HG03039 (cell line): Measurements from ENCODE around the gene CES3.
A peak's percentile ranks its signal among the peaks of the same experiment; 100 is the strongest.
"Not testable (repeated sequence)": the region's sequence is repeated elsewhere in the genome, so short reads cannot be mapped to it uniquely, and the experiment has no call there.

Experiments used
- ATAC-seq: cut with Tn5 transposase; IDR thresholded peaks from one replicate; pipeline ENCODE4 v1.9.1; 2021; ENCODE audit warnings: mild to moderate bottlenecking, moderate library complexity; ENCODE audit not compliant: unreplicated experiment

CES3 gene

DNA sequence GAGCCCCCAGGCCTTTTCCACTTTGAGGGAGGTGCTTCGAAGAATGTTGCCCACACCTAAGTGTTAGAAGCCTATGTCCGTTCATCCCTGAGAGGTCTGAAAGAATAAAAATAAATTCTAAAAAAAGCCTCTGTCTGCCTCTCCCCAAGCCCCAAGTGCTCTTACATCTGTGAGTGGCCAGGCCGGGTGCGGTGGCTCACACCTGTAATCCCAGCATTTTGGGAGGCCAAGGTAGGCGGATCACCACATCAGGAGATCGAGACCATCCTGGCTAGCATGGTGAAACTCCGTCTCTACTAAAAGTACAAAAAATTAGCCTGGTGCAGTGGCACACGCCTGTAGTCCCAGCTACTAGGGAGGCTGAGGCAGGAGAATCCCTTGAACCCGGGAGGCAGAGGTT, 16.1 kb upstream of the CES3 start:
- not testable (repeated sequence) for ATAC-seq

DNA sequence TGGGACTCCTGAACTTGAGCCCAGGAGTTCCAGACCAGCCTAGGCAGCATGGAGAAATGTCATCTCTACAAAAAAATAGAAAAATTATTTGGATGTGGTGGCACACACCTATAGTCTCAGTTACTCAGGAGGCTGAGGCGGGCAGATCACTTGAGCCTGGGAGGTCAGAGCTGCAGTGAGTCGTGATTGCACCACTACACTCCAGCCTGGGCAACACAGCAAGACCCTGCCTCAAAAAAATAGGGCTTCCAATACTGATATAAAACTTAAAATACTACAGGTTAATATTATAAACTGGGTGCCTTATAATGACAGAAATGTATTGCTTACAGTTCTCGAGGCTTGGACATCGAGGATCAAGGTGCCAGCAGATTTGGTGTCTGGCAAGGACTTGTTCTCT, 15.1 kb upstream of the CES3 start:
- ATAC-seq, result no peak

DNA sequence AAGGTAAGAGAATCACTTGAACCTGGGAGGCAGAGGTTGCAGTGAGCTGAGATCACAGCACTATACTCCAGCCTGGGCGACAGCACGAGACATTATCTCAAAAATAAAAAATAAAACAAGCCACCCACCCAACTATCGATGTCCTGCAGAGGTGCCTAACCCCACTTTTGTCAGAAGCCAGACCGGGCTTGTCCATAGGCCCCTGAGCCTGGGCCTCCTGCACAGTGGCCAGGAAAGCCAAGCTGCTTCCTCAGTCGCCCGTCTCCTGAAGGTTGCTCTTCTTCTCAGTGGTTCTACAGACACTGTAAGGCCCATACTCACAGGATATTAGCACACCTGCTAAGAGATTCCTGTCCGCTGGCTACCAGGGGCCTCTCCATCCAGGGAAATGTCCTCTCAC, 14.5 kb upstream of the CES3 start:
- no peak for ATAC-seq

DNA sequence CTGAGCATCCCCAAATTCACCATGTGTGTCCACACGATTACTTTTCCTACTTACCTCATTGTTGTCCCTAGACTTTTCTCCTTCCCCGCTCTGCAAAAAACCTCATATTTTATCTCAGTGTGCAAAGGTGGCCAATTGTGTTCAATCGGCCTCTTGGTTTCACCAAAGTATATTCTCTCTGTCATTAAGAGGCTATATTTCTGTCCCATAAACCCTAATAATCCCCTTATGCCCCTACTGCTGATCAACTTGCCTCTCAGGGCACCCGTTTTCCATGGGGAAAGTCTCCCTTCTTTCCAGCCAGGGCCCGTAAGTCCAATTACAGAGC, 14.1 kb upstream of the CES3 start:
- ATAC-seq, result no peak

DNA sequence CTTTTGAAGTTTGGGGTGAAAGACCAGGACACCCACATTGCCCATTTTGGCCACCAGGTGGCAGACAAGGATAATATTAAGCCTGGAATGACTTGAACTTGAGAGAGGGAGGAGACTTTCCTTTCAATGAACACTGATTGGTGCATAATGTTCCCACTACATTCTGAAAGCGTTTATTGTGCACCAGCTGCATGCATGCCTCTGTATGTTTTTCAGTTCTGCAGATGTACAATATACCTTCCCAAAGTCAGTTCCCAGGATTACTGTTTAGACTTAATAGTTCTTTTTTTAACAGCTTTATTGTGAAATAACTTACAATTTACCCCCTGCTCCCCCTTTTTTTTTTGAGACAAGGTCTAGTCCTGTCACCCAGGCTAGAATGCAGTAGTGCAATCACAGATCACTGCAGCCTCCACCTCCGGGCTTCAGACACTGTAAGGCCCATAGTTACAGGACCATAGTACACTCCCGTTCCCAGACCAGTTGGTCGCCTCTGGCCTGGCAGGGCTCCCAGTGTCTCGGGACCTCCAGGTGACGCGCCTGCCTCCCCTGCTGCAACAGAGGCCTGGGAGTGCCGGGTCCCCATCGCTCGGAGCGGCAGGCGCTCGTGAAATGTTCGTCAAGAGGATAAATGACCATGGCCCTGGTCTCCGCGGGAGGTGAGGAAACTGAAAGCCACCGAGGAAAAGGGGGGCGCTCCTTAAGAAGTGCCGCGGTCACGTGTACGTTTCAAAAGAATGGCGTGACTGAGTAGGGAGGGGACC, 13.6 kb upstream of the CES3 start:
- peak; percentile 45 for ATAC-seq

DNA sequence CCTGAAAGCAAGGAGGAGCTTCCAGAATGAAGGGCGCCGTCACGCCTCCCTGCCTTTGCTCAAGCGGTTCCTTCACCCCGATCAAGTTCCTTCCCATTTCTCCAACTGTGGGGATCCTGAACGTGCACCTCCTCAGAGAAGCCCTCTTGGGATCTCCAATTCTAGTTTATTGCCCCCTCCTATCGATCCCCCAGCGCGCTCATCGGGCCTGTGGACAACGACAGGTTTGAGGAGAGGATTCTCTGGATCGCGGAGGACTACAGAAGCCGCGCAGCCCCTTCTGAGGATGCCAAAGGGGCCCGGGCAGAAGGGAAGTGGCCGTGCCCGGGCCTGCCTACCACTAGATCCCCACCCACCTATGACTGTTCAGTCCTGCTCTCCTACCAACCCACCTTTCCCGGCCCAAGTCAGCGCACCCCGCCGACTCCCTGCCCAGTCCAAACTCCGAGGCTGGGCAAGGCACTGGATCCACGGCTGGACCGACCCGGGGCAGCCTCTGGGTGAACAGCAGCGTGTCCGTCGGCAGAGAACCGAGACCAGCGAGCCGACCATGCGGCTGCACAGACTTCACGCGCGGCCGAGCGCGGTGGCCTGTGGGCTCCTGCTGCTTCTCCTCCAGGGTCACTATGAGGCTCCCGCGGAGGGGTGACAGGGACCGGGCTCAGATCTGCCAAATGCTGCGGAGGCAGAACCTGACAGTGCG, 12.8 kb upstream of the CES3 start:
- no peak for ATAC-seq

DNA sequence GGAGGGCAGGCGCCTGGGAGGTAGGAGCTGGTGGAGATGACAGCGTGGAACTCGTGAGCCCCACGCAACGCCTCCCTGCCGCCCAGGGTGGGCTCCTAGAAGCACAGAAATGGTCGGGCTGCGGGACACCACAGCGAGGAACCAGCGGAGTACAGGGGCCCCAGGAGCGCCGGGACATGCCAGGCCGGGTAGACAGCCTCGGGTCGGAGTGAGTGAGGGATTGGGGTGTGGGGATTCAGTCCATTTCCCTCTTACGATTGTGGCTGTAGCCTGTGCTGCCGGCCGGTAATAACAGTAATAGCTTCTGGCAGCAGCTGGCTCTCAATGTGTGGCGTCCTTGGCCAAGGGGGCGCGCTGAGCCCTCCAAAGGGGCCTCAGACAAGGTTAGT, 12.2 kb upstream of the CES3 start:
- ATAC-seq, result no peak

DNA sequence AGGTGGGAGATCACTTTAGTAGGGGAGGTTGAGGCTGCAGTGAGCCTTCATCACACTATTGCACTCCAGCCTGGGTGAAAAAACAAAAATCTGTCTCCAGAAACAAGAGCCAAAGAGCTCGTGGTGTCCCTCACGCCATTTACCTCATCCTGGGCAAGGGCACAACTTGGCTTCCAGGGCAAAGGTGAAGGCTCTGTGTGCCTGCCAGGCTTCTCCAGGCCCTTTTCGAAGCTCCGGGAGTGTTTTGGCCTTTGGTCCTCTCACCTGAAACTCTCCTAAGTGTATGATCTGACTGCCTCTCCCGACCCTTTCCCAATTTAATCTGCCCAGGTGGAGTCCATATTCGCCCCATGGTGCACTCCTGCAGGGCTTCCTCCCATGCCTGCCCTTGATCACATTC, 11.6 kb upstream of the CES3 start:
- no peak for ATAC-seq

DNA sequence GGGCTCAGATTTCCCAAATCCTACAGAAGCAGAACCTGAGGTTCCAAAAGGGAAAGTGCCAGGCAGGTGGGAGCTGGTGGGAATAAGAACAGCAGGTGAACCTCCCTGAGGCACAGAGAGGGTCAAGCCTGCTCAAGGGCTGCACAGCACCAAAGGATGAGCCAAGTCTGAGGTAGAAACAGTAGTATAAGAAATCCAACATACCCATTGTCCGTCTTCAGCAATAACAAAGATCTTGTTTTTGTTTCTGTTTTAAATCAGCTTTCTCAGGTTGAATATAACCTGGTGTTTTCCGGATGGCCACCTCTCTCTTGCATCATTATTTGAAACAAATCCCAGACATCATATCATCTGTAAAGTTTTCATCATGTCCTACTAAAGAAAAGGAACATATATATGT, 10.6 kb upstream of the CES3 start:
- no peak for ATAC-seq

DNA sequence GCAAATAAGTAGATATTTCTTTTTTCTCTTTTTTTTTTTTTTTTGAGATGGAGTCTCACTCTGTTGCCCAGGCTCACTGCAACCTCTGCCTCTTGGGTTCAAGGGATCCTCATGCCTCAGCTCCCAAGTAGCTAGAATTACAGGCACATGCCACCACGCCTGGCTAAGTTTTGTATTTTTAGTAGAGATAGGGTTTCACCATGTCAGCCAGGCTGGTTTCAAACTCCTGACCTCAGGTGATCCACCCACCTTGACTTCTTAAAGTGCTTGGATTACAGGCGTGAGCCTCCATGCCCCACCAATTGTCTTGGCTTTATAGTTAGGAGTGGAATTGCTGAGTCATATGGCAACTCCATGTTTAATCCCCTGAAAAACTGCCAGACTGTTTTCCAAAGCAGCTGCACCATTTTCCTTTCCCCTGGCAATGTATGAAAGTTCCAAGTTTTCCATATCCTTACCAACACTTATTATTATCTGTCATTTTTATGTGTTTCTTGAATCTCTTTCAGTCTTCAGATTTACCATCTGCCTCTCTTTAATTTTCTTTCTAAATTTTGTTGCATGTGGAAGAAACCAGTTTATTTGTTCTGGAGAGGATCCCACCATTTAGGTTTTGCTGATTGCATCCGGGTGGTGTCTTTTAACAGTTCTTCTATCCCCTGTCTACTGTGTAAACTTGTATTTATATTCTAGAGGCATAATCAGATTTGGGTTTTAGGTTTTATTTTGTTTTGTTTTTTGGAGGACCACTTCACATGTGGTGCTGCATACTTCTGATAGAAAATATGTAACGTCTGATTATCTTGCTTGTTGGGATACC, 9.9 kb upstream of the CES3 start:
- no peak for ATAC-seq

DNA sequence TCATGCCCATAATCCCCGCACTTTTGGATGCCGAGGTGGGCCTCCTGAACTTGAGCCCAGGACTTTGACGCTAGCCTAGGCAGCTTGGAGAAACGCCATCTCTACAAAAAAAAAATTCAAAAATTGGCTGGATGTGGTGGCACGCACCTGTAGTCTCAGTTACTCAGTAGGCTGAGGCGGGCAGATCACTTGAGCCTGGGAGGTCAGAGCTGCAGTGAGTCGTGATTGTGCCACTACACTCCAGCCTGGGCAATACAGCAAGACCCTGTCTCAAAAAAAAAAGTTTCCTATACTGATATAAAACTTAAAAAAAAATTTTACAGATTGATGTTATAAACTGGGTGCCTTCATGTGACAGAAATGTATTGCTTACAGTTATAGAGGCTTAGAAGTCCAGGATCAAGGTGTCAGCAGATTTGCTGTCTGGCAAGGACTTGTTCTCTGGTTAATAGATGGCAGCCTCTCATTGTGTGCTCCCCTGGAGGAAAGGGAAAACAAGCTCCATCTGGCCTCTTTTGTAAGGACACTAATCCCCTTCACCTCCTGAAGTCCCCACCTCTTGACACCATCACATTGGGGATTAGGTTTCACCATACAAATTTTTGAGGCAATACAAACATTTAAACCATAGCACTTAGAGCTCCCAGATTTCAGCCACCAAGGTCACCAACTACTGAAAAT, 8.5 kb upstream of the CES3 start:
- no peak for ATAC-seq

DNA sequence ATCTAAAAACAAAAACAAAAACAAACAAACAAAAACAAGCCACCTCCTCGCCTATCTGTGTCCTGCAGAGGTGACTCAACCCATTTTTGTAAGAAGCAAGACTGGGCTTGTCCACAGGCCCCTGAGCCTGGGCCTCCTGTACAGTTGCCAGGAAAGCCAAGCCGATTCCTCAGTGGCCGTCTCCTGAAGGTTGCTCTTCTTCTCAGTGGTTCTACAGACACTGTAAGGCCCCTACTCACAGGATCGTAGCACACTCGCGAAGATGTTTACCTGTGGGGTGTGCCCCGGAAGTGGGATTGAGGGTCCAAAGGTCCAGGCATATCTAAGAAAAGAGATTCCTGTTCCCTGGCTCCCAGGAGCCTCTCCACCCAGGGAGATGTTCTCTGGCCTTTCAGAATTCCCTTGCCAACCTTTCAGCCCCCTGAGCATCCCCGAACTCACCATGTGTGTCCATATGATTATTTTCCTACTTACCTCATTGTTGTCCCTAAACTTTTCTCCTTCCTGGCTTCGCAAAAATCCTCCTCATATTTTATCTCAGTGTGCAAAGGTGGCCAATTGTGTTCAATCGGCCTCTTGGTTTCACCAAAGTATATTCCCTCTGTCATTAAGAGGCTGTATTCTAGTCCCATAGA, 7.5 kb upstream of the CES3 start:
- no peak for ATAC-seq

DNA sequence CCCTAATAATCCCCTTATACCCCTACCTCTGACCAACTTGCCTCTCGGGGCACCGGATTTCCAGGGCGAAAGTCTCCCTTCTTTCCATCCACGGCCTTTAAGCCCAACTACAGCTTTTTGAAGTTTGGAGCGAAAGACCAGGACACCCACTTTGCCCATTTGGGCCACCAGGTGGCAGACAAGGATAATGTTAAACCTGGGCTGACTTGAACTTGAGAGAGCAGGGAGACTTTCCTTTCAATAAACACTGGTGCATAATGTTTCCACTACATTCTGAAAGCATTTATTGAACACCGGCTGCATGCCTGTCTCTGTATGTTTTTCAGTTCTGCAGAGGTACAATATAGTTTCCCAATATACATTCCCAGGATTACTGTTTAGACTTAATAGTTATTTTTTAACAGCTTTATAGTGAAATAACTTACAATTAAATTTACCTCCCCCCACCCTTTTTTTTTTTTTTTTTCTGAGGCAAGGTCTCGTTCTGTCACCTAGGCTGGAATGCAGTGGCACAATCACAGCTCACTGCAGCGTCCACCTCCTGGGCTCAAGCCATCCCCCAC, 6.9 kb upstream of the CES3 start:
- ATAC-seq, result no peak

DNA sequence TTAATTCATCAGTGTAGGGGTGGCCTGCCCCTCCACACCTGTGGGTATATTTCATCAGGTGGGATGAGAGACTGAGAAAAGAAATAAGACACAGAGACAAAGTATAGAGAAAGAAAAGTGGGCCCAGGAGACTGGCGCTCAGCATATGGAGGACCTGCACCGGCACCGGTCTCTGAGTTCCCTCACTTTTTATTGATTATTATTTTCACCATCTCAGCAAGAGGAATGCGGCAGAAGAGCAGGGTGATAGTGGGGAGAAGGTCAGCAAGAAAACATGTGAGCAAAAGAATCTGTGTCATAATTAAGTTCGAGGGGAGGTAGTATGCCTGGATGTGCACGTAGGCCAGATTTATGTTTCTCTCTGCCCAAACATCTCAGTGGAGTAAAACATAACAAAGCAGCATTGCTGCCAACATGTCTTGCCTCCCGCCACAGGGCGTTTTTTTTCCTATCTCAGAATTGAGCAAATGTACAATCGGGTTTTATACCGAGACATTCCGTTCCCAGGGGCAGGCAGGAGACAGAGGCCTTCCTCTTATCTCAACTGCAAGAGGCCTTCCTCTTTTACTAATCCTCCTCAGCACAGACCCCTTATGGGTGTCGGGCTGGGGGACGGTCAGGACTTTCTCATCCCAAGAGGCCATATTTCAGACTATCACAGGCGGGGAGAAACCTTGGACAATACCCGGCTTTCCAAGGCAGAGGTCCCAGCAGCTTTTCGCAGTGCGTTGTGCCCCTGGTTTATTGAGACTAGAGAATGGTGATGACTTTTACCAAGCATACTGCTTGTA, 5.5 kb upstream of the CES3 start:
- not testable (repeated sequence) for ATAC-seq

DNA sequence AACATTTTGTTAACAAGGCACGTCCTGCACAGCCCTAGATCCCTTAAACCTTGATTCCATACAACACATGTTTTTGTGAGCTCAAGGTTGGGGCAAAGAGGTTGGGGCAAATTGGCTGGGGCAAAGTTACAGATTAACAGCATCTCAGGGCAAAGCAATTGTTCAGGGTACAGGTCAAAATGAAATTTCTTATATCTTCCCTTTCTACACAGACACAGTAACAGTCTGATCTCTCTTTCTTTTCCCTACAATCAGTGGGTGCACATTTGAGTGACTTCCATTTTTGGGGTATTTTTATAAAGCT, 5.0 kb upstream of the CES3 start:
- ATAC-seq, result not testable (repeated sequence)

DNA sequence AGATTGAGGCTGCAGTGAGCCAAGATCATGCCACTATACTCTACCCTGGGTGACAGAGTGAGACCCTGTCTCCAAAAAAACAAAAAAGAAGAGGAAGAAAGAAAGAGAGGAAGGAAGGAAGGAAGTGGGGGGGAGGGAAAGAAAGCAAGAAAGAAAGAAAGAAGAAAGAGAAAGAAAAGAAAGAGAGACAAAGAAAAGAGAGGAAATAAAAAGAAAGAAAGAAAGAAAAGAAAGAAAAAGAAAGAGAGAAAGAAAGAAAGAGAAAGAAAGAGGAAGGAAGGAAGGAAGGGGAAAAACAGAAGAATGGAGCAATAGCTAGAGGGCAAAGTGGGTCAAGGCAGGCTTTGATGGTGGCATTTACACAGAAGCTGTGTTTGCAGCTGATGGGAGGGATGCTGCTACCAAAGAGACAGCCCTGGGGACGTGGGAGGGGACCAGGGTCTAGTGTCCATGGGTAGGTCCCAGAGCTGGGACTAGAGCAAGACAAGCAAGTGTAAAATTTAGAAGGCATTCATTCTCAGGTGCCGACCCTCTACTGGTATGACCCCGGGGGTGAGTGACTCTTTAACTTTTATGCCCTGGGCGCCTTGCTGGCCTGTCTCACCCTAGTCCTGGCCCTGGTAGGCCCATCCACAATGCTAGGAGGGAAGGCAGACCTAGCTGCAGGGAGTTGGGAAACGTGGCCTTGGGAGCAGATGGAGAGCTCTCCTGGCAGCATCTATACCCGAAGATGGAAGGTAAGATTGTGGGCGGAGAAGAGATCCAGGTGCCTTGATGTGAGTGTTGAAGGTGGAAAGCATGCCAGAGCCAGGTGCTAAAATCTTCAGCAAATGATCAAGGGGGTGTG, 2.0 kb upstream of the CES3 start:
- ATAC-seq, result no peak

DNA sequence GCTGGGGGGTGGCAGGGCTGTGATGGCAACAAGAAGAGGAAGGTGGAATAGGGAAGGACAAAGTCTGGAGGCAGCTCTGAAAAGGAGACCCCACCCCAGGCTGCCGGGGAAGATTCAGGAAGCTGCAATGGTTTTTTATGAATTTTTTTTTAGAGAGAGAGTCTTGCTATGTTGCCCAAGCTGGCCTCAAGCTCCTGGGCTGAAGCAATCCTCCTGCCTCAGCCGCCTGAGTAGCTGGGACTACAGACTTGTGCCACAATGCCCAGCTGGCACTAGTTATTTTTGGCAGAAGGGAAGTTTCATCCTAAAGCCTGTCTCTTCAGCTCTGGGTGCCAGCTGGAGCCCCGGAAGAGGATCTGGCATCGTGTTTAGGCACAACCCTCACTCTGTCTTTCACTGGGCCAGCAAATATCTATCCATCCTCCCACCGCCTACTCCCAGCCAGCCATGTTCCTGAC, 1.3 kb upstream of the CES3 start:
- ATAC-seq, result no peak

DNA sequence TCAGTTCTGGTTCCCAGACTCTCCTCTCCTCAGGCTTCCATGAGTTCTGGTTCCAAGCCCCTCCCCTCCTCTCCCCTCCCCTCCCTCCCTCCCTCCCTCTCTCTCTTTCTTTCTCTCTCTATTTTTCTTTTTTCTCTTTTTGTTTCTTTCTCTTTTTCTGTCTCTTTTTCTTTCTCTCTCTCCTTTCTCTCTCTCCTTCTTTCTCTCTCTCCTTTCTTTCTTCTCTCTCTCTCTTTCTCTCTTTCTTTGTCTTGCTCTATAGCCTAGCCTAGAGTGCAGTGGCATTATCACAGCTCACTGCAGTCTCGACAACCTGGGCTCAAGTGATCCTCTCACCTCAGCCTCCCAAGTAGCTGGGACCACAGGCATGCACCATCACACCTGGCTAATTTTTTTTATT, 796 bp upstream of the CES3 start:
- no peak for ATAC-seq

DNA sequence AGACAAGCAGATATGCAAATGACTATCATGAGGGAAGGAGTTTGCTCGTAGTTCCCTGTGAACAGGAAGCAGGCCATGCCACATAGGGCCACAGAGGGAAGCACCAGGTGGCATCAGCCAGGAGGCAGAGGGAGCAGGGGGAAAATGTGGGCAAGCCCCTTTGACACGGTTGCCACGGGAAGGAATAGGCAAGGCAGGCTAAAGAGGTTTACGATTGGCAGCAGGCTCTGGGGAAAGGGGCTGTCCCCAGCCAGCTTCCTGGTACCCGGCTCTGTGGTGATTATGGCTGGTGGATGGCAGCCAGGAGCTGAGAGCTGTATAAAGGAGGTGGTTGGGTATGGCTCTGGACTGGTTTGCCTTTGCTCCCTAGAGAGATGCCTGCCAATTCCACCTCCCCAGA, 848 bp downstream of the CES3 start:
- ATAC-seq, result no peak
